ENCODE data around the gene C4BPA. TPM values are rescaled to one million over a fixed set of nuclear protein-coding genes. Genes with fewer than 3 reads are reported as not detected.
A peak's percentile ranks its signal among the peaks of the same experiment; 100 is the strongest.

The C4BPA gene
- total and polyA plus RNA-seq, 9 of the 15 experiments (the other 6 are each of a cell fraction or from before 2014, with no cell fraction given) = 0.04 to 0.22 (median 0.11) TPM; not detected in 3

- TF ChIP-seq LCOR (CRISPR knock-in tag; IDR thresholded peaks at IDR 0.05) (no peak), PCBP2 (IDR thresholded peaks at IDR 0.05; ENCODE audit: low read depth, low read length, poor library complexity, severe bottlenecking) (no peak), EZH2 (IDR thresholded peaks at IDR 0.05; ENCODE audit: borderline replicate concordance, low read depth, low read length) (no peak), DNMT1 (IDR thresholded peaks at IDR 0.05) (no peak), KDM2B (CRISPR knock-in tag; IDR thresholded peaks at IDR 0.05) (0 out of 2 replicates have a peak, but pooled peaks have one; percentile 7), POLR2AphosphoS5 (IDR thresholded peaks at IDR 0.05; ENCODE audit: control insufficient read depth, insufficient read depth, low read depth, low read length) (no peak), MBD1 (CRISPR knock-in tag; IDR thresholded peaks at IDR 0.05) (no peak), PCBP1 (IDR thresholded peaks at IDR 0.05; ENCODE audit: low read depth, low read length, poor library complexity, severe bottlenecking) (no peak), JUN (IDR thresholded peaks at IDR 0.05; ENCODE audit: borderline replicate concordance, low read depth, low read length) (no peak), JUN (CRISPR knock-in tag; IDR thresholded peaks at IDR 0.05; ENCODE audit: borderline replicate concordance) (no peak), HLTF (IDR thresholded peaks at IDR 0.05) (no peak), ZNF707 (CRISPR knock-in tag; conservative IDR thresholded peaks at IDR 0.05) (no peak), ARID1B (IDR thresholded peaks at IDR 0.05) (peak; percentile 22), XRCC5 (IDR thresholded peaks at IDR 0.05; ENCODE audit: low read depth, low read length) (no peak), FOXP1 (CRISPR knock-in tag; IDR thresholded peaks at IDR 0.05) (no peak), ZBTB34 (CRISPR knock-in tag; IDR thresholded peaks at IDR 0.05) (no peak), E2F8 (IDR thresholded peaks at IDR 0.05; ENCODE audit: low read depth, partially characterized antibody) (no peak), DPF2 (IDR thresholded peaks at IDR 0.05) (peak; percentile 40; the same call in 1 of the 2 replicates), RBM22 (IDR thresholded peaks at IDR 0.05; ENCODE audit: low read depth, low read length, poor library complexity, severe bottlenecking) (no peak), IRF2 (CRISPR knock-in tag; IDR thresholded peaks at IDR 0.05) (no peak), NCOA2 (IDR thresholded peaks at IDR 0.05; ENCODE audit: partially characterized antibody in 2 of 2) (no peak), RBM25 (IDR thresholded peaks at IDR 0.05; ENCODE audit: low read depth, low read length, severe bottlenecking) (peak; percentile 4), RHOXF2B (CRISPR knock-in tag; conservative IDR thresholded peaks at IDR 0.05) (no peak)
Observed at GRCh38 chr1:207077470-207078377, 26.3 kb upstream of the C4BPA start (continued).

All from K562 (cell line).